ENCODE results near the gene CETN2. TPM values are rescaled to one million over a fixed set of nuclear protein-coding genes. Genes with fewer than 3 reads are reported as not detected.
A peak's percentile ranks its signal among the peaks of the same experiment; 100 is the strongest.
"Not testable (repeated sequence)": the region's sequence is repeated elsewhere in the genome, so short reads cannot be mapped to it uniquely, and the experiment has no call there.

Gene CETN2
- total RNA-seq, 1 donor from 2014 or later: 59.5 TPM

DNA sequence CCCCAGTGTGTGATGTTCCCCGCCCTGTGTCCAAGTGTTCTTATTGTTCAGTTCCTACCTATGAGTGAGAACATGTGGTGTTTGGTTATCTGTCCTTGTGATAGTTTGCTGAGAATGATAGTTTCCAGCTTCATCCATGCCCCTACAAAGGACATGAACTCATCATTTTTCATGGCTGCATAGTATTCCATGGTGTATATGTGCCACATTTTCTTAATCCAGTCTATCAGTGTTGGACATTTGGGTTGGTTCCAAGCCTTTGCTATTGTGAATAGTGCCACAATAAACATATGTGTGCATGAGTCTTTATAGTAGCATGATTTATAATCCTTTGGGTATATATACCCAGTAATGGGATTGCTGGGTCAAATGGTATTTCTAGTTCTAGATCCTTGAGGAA lies 4.9 kb upstream of the CETN2 start:
- not testable (repeated sequence) for FAIRE-seq; DNase-seq (ENCODE audit: low spot score in 2 of 2)

DNA sequence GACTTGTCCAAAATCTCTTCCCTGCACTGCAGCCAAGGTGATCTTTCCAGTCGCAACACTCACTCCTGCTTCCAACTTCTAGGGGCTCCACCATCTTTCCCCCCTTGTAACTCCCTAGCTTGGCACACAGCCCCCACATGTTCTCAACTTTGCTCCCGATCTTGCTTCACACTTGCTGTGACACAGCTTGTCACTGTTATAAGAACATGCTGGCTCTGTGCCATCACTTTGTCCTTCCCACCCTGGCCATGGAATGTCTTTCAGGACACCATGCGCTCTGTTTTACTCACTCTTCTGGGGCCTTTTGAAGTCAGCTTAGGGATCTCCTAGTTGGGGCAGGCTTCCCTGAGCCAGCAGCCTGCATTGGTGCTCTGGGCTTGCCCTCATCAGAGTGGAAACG lies 2.8 kb upstream of the CETN2 start:
- no peak for FAIRE-seq
- DNase-seq (ENCODE audit: low spot score in 2 of 2): no peak

DNA sequence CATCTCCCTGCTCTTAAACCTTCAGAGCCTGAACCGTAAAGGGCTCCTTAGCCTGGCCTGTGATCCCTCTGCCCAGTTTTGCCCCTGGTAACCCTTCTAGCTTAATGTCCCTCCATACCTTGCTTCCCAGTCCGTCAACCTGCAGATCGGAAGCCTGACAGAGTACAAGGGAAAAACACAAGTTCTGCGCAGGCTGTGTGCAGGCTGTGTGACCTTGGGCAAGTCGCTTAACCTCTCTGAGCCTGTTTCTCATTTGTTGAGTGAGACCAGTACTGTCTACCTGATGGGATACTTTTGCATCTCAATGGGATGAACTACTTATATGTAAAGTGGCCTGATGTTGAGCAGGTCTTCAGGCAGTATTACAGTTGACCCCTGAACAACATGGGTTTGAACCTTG lies 2.0 kb upstream of the CETN2 start:
- FAIRE-seq (no peak), DNase-seq (ENCODE audit: low spot score in 2 of 2) (no peak)

DNA sequence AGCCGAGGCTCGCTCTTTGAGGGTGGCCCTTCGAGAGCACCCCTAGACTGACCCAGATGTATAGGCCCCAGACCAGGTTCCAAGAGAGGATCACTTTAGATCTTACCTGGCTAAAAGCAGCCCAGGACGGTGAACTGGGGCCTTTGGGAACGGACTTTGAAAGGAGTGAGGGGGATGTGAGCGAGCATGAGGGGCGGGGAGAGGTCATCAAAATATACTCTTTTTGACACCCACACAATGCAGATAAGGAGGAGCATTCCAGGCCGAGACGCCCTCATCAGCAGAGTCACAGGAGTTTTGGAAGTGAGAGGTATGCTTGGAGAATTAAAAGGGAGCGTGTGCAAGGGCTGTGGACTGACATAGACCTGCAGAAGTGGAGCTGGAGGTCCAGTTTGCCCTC lies 834 bp upstream of the CETN2 start:
- FAIRE-seq: no peak
- no peak for DNase-seq (ENCODE audit: low spot score in 2 of 2)

DNA sequence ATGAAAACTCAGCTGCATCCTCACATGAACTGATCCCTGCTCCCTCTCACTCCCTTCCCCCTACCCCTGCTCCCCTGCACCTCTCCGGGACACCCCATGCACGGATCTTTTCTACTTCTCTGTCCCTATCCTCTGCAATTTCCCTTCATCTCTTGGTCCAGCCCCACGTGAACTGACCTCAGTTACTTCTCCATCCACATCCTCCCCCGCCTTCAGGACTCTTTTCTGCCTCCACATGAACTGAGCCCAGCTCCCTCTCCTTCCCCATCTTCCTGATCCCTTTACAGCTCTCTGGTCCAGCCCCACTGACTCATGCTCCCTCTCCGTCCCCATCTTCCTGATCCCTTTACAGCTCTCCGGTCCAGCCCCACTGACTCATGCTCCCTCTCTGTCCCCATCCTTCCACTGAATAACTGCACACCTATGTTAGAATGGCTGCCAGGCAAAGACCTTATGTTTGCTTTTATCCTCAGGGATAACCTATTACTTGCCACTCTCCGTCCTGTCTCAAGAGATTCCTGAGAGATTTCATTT lies 5.6 kb downstream of the CETN2 start:
- FAIRE-seq (no peak), DNase-seq (ENCODE audit: low spot score in 2 of 2) (no peak)

DNA sequence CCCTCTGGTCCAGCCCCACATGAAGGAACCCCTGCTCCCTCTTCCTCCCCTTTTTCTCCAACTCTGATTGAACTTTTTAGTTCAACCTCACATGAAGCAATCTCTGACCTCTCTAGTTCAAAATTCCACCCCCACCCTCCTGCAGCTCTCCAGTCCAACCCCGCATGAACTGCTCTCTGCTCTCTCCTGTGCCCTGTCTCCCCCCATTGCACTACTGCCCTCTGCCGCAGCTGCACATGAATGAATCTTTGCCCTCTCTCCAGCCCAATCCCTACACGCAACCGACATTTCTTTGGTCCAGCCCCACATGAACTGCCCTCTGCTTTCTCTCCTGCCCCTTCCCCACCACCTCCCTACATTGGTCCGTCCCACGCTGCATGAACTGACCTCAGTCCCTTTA lies 6.9 kb downstream of the CETN2 start:
- no peak for FAIRE-seq
- DNase-seq (ENCODE audit: low spot score in 2 of 2): no peak

DNA sequence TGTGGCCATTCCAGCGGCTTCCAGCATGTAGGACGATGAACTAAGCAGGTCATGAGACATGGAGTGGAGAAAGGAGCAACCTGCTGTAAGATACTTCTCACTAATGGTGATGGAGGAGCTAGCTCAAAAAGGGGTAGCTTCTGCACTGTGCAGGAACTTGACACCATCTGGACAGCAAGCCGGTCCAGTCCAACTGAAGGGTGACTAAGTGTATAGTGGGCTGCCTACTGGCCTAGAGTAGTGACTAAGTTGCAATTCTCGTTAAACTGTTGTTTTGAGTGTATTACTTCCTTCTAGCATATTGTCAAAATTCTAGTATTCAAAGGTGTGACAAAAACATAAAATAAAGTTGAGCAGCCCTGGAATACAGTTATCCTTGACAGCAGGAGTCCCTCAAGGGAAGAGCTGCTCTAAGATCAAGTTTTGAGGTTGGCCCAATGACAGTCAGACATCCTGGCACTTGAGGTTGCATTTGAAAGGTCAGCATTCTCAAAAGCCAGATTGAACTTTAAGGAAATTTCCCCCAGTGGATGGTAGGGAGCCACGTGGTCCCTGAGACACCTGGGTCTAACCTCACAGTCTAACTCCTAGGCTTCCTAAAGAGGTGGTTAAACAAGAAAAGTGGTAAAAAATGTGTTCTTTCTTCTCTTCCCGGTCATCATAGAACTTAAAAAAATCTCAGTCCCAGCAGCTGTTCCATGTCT lies 8.0 kb downstream of the CETN2 start:
- DNase-seq (ENCODE audit: low spot score in 2 of 2) (no peak), FAIRE-seq (no peak)

DNA sequence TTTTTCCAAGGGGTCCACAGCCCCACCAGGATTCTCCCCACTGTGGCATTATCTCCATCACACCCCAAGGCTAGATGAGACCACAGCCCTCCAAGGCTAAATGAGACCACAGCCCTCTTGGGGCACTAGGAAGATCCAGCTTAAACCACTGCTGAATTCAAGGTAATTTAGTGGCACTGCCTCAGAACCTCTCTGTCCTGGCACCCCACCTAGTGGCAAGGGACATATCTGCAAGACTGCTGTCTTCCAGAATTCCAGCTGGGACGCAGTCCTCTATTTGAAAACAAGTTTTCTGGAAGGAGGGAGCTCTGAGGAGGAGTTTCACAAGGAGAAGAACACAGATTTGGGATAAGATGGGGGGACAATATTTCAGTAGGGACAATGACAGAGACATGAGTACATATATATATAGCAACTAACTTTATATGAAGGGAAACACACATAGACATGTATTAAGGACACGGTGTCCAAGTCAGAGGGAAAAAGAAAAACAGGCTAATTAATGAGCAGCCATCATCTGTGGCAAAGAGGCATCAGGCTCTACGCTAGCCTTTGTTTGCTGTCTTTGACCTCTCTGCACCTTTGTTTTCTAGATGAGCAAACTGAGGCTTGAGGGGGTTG lies 9.3 kb downstream of the CETN2 start:
- FAIRE-seq: no peak
- DNase-seq (ENCODE audit: low spot score in 2 of 2): no peak

DNA sequence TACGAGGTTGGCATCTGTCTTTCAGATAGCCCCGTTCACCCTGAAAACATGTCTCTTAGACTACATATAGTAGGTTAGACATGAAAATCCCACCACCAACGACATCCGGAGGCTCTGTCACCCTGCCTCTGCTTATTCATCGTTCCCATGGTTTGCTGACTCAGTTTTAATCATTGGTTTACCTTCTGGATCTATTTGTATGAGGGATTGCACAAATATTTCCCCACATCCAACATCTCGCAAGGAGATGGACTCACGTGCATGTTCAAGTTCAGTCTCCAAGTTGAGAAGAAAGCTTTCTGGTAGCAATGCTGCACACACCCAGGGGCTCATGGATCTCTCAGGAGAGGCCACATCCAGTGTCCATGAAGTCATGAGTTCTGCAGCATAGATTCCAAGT lies 10.8 kb downstream of the CETN2 start:
- FAIRE-seq: no peak
- DNase-seq (ENCODE audit: low spot score in 2 of 2): no peak

DNA sequence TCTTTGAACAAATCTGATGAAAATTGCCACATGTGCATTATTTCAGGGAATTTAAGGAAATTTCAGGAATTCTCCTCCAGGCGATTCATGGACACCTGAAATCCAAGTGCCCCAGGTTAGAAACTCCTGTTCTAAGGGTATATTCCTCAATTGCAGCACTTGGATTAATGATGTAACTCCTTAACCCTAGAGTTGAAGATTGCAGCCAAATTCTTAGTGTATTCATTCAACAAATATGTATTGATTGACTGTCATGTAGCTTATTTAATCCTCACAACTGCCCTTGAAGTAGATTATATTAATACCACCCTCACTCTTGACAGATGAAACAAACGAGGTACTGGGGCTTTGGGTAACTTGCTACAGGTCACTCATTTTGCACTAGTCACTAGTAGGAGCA lies 11.3 kb downstream of the CETN2 start:
- FAIRE-seq (no peak), DNase-seq (ENCODE audit: low spot score in 2 of 2) (no peak)

DNA sequence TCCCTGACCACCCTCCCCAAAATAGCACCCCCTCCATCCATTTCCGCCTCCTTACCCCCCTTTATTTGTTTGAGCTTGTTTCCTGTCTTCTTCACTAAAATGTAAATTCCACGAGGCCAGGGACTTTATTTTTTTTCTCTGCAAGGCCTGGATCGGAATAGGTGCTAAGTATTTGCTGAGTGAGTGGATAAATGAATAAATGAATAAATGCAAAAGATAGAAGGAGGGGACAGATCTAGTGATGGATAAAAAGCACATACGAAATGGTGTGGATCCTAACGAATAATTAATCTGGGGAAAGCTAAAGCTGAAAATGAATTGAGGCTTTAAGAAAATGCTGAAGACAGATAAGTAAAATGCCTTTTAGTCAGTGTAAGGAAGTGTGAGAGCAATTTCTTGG lies 12.2 kb downstream of the CETN2 start:
- FAIRE-seq (no peak), DNase-seq (ENCODE audit: low spot score in 2 of 2) (no peak)

DNA sequence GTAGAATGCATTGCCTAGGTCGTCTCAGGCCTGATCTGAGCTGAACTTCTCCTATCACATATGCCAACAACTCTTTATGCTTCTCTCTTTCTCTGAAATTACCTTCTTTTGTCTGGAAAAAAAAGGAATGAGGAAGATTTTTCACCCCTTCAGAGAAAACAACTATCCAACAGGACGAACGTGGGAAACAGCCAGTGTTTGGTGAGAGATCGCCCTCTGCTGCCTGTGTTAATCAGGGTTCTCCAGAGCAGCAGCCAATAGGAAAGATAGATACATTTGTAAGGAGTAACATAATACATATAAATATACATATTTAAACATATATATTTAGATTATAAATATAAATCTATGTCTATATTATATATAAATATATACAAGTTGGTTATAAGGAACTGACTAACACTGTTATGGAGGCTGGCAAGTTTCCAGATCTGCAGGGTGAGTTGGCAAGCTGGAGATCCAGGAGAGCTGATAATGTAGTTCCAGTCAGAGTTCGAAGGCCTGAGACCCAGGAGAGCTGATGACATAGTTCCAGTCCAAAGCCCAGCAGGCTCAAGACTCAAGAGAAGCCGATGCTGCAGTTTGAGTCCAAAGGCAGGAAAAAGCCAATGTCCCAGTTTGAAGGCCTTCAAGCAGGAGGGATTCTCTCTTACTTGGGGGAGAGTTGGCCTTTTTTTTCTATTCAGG lies 13.3 kb downstream of the CETN2 start:
- DNase-seq (ENCODE audit: low spot score in 2 of 2) (no peak), FAIRE-seq (peak; percentile 34)

DNA sequence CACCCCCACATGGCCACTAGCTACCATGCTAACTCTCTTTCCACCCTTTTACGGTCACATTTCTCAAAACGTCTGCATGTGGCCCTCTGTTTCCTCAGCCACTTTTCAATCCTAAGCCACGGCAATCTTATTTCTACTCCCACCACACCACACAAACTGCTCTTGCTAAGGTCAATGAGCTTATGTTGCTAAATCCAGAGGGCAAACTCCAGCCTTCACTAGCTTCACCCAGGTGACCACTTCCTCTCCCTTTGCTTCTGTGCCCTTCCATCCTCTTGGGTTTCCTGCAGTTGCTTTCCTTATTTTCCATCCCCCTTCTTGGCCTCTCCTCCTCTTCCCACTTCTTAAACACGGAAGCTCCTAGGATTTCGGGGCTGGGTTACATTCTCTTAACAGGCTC lies 16.5 kb downstream of the CETN2 start:
- no peak for DNase-seq (ENCODE audit: low spot score in 2 of 2)
- FAIRE-seq: no peak

DNA sequence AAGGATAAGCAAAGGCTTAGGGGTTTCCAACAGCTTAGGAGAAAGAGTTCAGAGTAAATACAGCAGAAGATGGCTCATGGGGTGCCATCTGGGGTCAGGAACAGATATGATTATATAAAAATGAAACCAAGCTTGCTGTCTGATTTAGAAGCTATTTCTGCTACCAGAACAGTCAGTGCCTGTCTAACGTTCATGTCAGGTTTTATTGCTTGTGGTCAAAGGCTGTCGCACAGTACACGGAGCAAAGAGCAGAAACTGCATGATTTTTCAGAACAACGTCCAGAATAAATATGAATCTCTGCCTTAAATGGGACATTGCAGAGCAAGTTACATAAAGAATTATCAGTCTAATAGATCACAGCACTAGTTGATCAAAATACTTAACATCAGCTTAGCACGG lies 17.4 kb downstream of the CETN2 start:
- no peak for DNase-seq (ENCODE audit: low spot score in 2 of 2)

DNA sequence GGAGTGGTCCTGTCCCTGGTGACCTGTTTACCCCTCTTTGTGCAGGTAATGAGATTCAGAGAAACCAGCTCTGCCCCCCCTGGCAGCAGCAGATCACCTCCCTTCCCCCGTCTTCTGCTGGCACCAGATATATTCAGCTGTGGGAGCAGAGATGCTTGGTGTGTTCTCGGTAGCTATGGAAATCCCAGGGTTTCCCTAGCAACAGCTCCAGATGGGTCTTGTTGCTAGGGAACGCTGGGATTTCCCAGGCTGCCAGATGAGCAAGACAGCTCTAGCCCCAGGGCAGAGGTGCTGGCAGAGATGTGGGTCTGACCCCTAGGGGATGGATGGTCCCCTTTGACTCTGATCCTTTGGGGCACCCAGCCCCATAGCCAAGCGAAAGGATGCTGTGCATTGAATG lies 20.2 kb downstream of the CETN2 start:
- DNase-seq (ENCODE audit: low spot score in 2 of 2) (peak in 1 of 2 donors; percentile 20), FAIRE-seq (no peak)

More for the DNA sequence above, 17.4 kb downstream of the CETN2 start:
- FAIRE-seq: no peak

DNA sequence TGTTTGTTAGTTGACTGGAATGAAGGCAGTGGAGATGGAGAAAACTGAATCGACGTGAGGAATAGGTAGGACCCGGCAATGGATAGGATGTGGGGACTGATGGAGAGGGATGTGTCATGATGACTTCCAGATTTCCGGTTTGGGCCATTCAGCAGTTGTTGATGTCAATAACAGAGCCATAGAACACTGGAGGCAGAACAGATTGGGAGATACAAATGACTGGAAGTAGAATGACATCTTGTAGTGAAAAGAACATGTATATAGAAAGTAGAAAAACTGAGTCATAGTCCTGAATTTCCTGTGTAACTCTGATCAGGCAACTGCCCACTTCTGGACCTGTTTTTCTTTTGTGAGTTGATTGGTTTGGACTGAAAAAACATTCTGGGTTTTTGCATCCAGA lies 24.5 kb downstream of the CETN2 start:
- no peak for FAIRE-seq
- no peak for DNase-seq (ENCODE audit: low spot score in 2 of 2)

DNA sequence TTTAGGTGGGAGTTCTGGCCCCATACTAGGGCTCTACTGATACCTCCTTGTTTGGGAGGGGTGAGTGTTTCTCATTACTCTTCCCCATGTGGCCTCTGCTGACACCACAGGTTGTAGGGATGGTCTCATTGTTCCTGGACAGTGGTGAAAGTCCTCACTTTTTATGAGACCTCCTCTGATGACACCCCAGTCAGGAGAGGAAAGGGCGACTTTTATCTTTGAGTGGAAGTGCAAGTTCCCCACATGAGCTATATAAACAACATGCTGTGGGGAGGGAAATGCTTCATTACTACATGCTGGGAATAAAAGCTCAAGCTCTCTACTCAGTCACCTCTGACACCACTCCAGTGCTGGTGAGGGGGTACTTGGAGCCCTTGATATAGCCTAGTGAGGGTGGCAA lies 31.6 kb downstream of the CETN2 start:
- no peak for DNase-seq (ENCODE audit: low spot score in 2 of 2)
- FAIRE-seq: no peak

DNA sequence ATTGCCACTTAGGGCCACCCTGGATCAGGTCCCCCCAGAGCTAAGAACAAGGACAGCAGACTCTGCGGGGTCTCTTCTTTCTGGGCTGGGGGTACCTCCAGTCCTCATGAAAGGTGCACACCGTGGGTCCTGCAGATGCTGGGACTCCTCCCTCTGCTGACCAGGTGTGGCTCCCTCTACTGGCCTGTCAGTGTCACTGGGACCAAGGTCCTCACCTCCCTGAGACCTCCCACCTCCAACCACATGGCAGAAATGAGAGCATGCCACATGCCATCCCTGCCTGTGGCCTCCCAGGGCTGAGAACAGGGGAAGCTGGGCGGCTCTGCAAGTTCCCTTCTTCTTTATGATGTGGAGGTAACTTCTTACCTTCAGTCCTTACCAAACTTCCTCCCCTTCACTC lies 43.5 kb downstream of the CETN2 start:
- not testable (repeated sequence) for DNase-seq (ENCODE audit: low spot score in 2 of 2); FAIRE-seq

Data from frontal cortex (tissue), 4 donors.